ENCODE data around the gene REEP3. TPM values are rescaled to one million over a fixed set of nuclear protein-coding genes. Genes with fewer than 3 reads are reported as not detected.
"Not testable (repeated sequence)": the region's sequence is repeated elsewhere in the genome, so short reads cannot be mapped to it uniquely, and the experiment has no call there.

REEP3 gene
- total and polyA plus RNA-seq, 12 donors: 9.9 to 27.7 (median 17.2) TPM

- 95 to 98% methylated on average over 13 of the region's 13 CpGs for WGBS, 2 donors
- TF ChIP-seq CTCF (IDR thresholded peaks at IDR 0.05): no peak
- peaks cover 0 to 22% (median 18%) of the 10 kb centered on the region in 9 donors for H3K4me1 ChIP-seq
- ATAC-seq (no peak), DNase-seq (no peak)
- H3K9me3 ChIP-seq: no peaks in the 10 kb centered on the region
- intact Hi-C loops (cut with DNase I): no loop called here
- no peak overlapping the region for H3K27ac ChIP-seq
- H3K36me3 ChIP-seq: no peaks in the 10 kb centered on the region
- H3K4me3 ChIP-seq: no peak overlapping the region
- no peaks in the 10 kb centered on the region for H3K27me3 ChIP-seq
These were observed 143.2 kb downstream of the REEP3 start for GRCh38 chr10:63664341-63664885.

- H3K27me3 ChIP-seq; H3K9me3 ChIP-seq; ATAC-seq; H3K27ac ChIP-seq; DNase-seq; intact Hi-C loops (cut with DNase I); H3K36me3 ChIP-seq; H3K4me3 ChIP-seq: not testable (repeated sequence)
- peaks cover 0 to 25% (median 19%) of the 10 kb centered on the region in 9 donors for H3K4me1 ChIP-seq
- WGBS, 2 donors: 90 to 95% methylated on average over 10 of the region's 10 CpGs
These were observed 143.9 kb downstream of the REEP3 start for GRCh38 chr10:63665006-63665580.

GRCh38 chr10:63665670-63666134, 144.5 kb downstream of the REEP3 start:
- no peak for TF ChIP-seq CTCF (IDR thresholded peaks at IDR 0.05)
- peaks cover 0 to 31% (median 25%) of the 10 kb centered on the region in 9 donors for H3K4me1 ChIP-seq
- ATAC-seq (no peak), DNase-seq (no peak)
- H3K9me3 ChIP-seq: no peaks in the 10 kb centered on the region
- H3K27me3 ChIP-seq: no peaks in the 10 kb centered on the region
- no peak overlapping the region for H3K4me3 ChIP-seq
- intact Hi-C loops (cut with DNase I): no loop called here
- WGBS, 2 donors: 85 to 89% methylated on average over 4 of the region's 4 CpGs
- H3K36me3 ChIP-seq: no peaks in the 10 kb centered on the region
- H3K27ac ChIP-seq: no peak overlapping the region

- ATAC-seq (peak in 3 of 8 donors; percentile 13 to 39 (median 36)), DNase-seq (no peak)
- Histone ChIP-seq H3K36me3 (no peaks in the 10 kb centered on the region), H3K4me1 (peaks cover 3 to 43% (median 37%) of the 10 kb centered on the region in 9 donors), H3K27ac (peak overlapping the region in 7 of 10 donors; percentile 11 to 55 (median 44)), H3K9me3 (no peaks in the 10 kb centered on the region), H3K4me3 (no peak overlapping the region), H3K27me3 (no peaks in the 10 kb centered on the region)
- 47 to 67% methylated on average over 4 of the region's 4 CpGs for WGBS, 2 donors
- no peak for TF ChIP-seq CTCF (IDR thresholded peaks at IDR 0.05)
- intact Hi-C loops (cut with DNase I): no loop called here
These were observed 145.7 kb downstream of the REEP3 start for GRCh38 chr10:63666836-63667383.
